WI38 (cell line): Measurements from ENCODE around the gene TRIO.
A peak's percentile ranks its signal among the peaks of the same experiment; 100 is the strongest.

Experiments used
- H3K4me3 ChIP-seq: 2 replicates; pipeline ENCODE4 v1.5.1; 2011; ENCODE audit warnings: low read depth, mild to moderate bottlenecking, control low read depth, low read length
- TF ChIP-seq, protein P1 (sequence below): IDR thresholded peaks from 2 replicates; pipeline ENCODE4 v1.5.1; 2012; ENCODE audit warnings: low read depth, mild to moderate bottlenecking, control low read depth, low read length

The TRIO gene

DNA sequence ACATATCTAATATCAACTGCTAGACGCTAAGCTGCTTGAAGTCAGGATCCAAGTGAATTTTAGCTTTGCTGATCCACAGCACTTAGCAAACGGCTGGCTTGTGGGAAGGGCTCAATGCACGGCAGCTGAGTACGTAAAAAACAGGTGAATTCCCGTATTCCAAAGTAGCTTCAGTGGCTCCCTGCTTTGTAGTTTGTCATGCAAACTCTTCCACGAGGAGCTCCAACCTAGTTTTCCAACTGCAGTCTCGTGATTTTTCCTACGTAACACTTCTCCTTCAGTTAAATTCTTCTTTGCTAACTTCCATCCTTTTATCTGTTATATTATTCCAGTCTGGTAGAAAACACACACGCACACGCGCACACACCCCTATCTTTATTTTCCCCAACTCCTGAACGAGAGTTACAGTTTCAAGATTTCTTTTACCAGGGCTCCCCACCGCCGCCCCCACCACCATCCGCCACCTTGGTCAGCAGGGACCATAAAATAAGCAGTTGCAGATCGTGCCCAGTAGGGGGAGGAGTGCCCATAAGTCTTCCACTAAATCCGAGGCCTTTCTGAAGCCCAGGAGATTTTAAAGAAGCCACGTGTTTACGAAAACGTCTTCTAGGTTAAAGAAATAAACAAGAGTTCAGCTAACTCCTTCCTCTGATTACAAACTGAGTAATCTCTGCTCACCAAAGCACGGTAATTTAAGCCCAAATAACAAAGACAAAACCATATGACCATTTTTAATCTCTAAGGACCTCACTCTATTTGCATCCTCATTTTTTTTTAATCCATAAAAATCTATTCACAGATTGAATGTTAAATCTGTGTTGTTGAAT lies 34.8 kb upstream of the TRIO start:
- TF ChIP-seq, protein P1, sequence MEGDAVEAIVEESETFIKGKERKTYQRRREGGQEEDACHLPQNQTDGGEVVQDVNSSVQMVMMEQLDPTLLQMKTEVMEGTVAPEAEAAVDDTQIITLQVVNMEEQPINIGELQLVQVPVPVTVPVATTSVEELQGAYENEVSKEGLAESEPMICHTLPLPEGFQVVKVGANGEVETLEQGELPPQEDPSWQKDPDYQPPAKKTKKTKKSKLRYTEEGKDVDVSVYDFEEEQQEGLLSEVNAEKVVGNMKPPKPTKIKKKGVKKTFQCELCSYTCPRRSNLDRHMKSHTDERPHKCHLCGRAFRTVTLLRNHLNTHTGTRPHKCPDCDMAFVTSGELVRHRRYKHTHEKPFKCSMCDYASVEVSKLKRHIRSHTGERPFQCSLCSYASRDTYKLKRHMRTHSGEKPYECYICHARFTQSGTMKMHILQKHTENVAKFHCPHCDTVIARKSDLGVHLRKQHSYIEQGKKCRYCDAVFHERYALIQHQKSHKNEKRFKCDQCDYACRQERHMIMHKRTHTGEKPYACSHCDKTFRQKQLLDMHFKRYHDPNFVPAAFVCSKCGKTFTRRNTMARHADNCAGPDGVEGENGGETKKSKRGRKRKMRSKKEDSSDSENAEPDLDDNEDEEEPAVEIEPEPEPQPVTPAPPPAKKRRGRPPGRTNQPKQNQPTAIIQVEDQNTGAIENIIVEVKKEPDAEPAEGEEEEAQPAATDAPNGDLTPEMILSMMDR: peak; percentile 66
- no peak overlapping the region for H3K4me3 ChIP-seq

DNA sequence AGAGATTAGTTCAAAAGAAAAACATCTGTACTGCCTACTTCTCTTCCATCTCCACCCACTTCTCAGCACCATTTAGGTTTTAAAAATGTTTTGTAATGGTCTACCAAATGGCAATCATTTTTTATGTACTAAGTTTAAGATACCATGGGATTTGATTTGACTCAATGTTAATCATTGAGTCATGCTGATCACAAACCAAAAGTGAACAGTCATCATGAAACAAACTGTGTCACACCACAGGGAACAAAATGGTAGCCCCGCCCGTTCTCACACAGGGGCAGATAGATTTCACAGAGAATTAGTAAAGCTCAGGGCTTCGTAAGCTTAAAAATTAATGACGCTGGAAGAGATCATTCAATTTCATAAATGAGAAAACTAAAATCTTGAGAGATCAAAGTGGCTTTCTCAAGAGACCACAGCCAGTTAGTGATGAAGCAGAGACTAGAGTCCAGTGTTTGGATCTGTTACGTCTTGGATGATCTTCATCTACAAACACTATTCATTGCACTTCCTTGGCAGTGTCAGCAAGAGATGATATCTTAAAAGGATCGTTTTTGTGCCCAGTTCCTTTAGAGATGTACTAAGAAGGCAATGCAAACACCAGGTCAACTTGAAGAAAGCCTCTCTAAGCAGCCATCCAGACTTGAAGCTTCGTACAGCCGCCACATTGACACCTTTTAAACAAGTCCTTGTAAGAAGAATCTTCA lies 33.9 kb upstream of the TRIO start:
- H3K4me3 ChIP-seq: no peak overlapping the region
- TF ChIP-seq, protein P1: no peak

DNA sequence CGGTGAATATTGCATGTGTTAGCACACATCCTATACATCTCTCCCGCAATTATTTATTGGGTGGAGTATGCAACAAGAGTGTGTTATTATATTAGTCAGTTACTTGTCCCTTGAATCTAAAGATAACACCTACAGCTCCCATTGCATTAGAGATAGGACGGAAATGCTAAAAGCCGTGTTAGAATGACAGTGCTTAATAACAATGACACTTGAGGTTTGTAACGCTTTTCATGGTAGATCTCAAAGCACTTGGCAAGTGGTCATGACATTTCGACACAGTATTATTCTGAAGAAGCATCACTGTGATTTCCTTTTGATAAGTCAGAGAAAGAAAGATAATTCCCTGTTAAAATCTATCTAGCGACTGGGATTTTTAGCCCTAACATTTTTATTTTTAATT lies 33.4 kb upstream of the TRIO start:
- TF ChIP-seq, protein P1: no peak
- H3K4me3 ChIP-seq: no peak overlapping the region

DNA sequence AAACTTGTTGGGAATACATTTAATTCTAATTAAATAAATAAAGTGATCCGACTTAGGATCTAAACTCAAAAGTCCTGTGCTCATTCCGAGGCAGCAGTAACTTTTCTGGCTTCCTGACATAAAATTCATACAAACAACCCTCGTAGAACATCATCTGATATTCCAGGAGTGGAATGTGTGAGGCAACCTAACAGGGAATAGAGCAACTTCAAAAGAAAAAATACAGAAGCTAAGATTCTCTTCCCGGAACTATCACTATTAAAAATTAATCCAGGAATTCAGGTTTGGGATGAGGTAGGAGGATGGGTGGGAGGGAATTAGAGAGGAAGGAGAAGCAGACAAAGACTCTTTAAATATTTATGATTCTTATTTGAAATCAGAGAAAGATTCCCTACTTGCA lies 32.9 kb upstream of the TRIO start:
- TF ChIP-seq, protein P1: no peak
- H3K4me3 ChIP-seq: no peak overlapping the region

DNA sequence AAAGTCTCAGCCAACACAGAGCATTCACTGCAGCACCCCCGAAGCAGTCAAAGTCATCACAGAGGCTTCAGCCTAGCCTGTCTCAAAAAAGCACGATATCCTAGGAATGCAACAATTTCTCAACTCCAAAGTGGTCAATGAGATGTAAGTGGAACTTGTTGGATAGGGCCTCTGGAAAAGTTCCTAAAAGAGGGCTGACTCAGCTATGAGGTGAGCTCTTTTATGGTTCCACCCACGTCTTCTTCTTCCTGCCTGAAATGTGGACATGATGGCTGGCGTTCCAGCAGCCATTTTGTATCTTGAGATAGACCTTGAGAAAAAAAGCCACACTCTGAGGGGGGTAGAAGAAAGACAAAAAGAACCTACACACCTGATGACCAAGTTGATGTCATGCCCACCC lies 32.5 kb upstream of the TRIO start:
- no peak overlapping the region for H3K4me3 ChIP-seq
- TF ChIP-seq, protein P1: no peak

DNA sequence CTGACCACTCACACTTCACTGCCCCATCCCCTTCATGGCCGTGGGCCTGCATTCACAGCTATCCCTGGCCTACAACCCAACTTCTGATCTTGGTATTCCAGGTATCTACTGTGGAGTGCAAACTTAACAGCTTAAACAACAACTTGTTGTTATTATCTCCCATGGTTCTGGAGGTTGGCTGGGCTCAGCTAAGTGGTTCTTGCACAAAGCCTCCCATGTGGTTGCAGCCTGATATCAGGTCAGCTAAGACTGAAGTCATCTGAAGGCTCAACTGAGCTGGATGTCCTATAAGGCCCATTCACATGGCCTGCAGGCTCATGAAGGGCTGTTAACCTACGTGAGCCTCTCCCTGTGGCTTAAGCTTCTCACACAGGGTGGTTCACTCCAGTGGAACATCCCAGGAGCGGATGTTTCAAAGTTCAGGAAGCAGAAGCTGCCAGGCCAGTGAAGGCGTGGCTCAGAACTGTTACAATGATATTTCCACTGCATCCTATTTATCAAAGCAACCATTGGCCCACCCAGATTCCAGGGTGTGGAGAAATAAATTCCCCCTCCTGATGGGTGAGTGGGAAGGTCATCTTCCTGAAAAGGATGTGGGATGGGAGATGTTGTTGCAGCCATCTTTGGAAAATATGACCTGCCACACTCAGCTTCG lies 30.0 kb upstream of the TRIO start:
- TF ChIP-seq, protein P1: no peak

More for the DNA sequence above, 30.0 kb upstream of the TRIO start:
- H3K4me3 ChIP-seq: no peak overlapping the region
